C4-2B (cell line): ENCODE measurements around the gene FAM118A.
"Not testable (repeated sequence)": the region's sequence is repeated elsewhere in the genome, so short reads cannot be mapped to it uniquely, and the experiment has no call there.

ENCODE experiments used
- H3K27ac ChIP-seq: fragments of 450-650 bp; 2 replicates; pipeline ENCODE4 v1.5.1; 2017
- ZFX ChIP-seq: fragments of 450-650 bp; IDR thresholded peaks from 2 replicates; pipeline ENCODE4 v1.6.1; 2017
- TF ChIP-seq, protein P1 (sequence below): fragments of 450-650 bp; conservative IDR thresholded peaks from 2 replicates; pipeline ENCODE4 v1.5.1; 2017; ENCODE audit warnings: mild to moderate bottlenecking

Gene FAM118A

DNA sequence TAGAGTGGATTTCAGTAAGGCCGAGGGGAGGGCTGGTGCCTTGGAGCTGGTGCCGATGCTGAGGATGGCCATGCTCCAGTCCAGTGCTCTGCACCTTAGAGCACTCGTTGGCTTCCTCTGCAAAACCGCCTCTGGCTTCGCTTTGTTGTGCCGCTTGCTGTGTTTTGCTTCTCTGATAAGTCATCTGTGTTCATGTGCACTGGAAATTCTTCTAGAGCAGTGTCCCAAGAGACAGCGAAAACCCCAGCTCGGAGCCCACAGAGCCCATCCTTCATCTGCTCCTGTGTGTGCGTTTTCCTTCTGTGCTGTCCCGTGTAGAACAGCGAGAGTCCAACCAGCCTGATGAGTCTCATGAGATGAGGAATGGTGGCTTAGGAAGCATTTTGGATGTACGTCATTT lies 12.1 kb downstream of the FAM118A start:
- no peak for TF ChIP-seq ZFX
- TF ChIP-seq, protein P1, sequence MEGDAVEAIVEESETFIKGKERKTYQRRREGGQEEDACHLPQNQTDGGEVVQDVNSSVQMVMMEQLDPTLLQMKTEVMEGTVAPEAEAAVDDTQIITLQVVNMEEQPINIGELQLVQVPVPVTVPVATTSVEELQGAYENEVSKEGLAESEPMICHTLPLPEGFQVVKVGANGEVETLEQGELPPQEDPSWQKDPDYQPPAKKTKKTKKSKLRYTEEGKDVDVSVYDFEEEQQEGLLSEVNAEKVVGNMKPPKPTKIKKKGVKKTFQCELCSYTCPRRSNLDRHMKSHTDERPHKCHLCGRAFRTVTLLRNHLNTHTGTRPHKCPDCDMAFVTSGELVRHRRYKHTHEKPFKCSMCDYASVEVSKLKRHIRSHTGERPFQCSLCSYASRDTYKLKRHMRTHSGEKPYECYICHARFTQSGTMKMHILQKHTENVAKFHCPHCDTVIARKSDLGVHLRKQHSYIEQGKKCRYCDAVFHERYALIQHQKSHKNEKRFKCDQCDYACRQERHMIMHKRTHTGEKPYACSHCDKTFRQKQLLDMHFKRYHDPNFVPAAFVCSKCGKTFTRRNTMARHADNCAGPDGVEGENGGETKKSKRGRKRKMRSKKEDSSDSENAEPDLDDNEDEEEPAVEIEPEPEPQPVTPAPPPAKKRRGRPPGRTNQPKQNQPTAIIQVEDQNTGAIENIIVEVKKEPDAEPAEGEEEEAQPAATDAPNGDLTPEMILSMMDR: no peak
- H3K27ac ChIP-seq: no peak overlapping the region

DNA sequence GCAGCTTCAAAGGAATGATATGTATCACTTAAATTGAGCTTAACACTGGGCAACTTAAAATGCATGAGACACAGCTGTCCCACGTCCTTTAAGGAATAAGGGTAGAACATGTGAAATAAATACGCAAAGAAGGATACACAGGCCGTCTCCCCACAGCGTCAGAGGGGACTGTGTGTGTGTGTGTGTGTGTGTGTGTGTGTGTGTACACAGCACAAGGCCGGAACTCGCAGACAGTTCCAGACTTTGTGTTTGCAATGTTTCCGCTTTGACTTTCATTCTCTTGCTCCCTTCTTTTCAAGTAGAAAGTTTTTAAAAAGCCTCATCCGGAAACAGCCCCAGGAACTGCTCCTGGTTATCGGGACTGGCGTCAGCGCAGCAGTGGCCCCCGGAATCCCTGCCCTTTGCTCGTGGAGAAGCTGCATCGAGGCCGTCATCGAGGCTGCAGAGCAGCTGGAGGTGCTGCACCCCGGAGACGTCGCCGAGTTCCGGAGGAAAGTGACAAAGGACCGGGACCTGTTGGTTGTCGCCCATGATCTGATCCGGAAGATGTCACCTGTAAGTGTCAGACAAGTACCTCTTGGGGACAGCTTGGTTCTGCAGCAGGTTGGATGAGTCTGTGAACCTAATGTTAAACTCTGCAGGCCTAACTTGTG lies 13.3 kb downstream of the FAM118A start:
- TF ChIP-seq, protein P1: no peak
- TF ChIP-seq ZFX: no peak
- H3K27ac ChIP-seq: no peak overlapping the region

DNA sequence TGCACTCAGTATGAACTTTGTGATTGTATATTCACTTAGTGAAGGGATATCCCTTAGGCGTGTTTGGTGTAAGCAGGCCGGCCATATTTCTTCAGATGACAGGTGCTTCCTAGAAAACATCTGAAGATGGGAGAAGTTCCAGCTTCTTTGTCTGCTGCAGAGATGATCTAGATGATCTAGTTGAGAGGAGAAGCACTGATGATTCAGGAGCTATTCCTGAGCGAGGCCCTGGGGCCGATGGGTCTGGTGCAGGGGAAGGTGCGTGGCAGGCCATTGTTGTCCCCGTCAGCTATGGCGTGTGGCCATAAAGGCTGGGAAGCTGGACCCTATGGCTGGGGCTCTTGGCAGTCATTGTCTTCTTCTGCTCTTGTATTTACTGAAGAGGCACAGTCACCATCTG lies 14.0 kb downstream of the FAM118A start:
- TF ChIP-seq, protein P1: no peak
- TF ChIP-seq ZFX: no peak
- no peak overlapping the region for H3K27ac ChIP-seq

DNA sequence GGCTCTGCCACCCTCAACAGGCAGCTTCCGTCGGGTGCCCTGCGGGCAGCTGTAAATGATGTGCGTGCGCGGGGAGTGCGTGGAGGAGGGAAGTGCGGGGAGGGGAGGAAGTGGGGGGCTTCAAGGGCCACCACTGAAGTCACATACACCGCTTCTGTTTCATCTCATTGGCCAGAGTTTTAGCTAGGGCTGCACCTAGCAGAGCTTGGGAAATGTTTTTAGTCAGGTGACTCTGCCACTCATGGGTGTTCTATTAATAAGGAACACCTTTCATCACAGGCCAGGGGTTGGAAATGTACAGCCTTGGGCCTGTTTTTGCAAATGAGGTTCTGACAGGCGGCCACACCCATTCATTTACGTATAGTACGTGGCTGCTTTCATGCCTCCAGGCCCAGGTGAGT lies 14.6 kb downstream of the FAM118A start:
- H3K27ac ChIP-seq: no peak overlapping the region
- TF ChIP-seq, protein P1: no peak
- no peak for TF ChIP-seq ZFX

DNA sequence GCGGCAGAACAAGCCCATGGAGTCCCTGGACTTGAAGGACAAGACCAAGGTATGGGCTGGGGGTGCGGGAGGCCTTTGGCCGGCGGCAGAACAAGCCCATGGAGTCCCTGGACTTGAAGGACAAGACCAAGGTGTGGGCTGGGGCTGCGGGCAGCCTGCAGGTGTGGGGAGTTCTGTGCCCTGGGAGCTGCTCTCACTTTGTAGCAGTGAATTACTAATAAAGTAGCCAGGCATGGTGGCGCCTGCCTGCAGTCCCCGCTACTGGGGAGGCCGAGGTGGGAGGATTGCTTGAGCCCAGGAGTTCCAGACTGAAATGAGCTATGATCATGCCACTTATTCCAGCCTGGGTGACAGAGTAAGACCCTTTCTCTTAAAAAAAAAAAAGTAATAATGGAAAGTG lies 18.5 kb downstream of the FAM118A start:
- H3K27ac ChIP-seq: not testable (repeated sequence)

DNA sequence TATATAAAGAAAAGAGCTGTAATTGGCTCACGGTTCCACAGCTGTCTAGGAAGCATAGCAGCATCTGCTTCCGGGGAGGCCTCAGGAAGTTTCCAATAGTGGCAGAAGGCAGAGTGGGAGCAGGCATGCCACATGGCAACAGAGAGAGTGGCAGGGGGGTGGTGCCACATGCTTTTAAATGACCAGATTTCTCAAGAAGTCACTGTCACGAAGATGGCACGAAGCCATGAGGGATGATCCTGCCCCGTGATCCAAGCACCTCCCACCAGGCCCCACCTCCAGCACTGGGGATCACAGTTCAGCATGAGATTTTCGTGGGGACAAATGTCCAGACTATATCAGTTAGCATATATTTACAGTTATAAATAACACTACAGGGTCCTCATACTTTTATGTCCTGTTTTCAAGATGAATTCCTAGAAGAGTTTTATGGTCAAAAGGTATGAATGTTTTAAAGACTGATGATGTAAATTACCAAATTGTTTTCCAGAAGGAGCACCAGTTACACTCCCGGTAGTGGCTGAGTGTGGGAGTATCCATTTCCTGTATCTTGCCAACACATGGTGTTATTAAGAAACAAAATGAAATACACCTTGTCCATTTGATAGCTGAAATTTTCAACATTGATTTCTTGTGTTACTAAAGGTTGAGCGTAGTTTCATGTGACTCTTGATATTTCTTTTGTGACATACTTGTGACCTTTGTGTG lies 19.2 kb downstream of the FAM118A start:
- TF ChIP-seq, protein P1: no peak
- no peak for TF ChIP-seq ZFX
- H3K27ac ChIP-seq: no peak overlapping the region

DNA sequence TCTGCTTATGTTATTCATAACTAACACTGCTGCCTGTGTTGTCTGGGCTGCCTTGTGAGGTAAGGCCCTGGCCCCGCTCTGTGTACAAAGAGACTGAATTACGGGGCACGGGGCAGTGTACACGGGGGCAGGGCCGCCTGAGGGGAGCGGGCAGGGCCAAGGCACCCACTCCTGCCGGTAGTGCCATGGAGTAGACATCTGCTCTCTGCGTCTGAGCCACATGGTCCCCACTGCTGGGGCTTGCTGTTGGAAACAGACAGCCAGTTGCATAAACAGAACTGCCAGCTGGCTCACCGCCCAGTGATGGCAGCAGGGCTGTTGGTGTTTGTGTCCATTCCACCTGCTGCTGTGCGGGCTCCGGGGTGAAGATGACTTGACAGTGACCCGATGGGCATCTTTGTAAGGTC lies 19.8 kb downstream of the FAM118A start:
- TF ChIP-seq, protein P1: no peak
- TF ChIP-seq ZFX: no peak

DNA sequence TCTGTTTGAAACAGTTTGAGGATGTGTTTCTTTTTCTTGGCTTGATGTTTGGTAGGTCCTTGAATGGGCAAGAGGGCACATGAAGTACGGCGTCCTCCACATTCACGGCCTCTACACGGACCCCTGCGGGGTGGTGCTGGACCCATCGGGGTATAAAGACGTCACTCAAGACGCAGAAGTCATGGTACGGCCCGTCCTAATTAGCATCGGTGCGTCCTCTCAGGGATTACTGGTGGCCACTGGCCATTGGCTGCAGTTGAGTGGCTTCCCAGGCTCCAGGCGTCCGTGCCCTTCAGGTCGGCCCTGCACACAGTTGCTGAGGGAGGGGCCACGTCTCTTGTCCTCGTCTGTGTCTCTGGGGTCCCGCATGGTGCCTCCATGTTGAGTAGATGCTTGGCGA lies 20.8 kb downstream of the FAM118A start:
- TF ChIP-seq ZFX: no peak; the same call in 1 of the 2 replicates
- no peak overlapping the region for H3K27ac ChIP-seq

More for the DNA sequence above, 19.8 kb downstream of the FAM118A start:
- no peak overlapping the region for H3K27ac ChIP-seq
